MM.1S (cell line): Measurements from ENCODE around the gene SDHAF4.

Experiments used
- CTCF ChIP-seq: fragments of 300-600 bp; sonication (generic); IDR thresholded peaks from 2 replicates; pipeline ENCODE4 v1.5.1; 2016; ENCODE audit warnings: antibody characterized with exemption, low read length, mixed read lengths
- EZH2 ChIP-seq: fragments of 300-600 bp; sonication (generic); optimal IDR thresholded peaks from 2 replicates; pipeline ENCODE3; 2017; ENCODE audit warnings: low read depth, mild to moderate bottlenecking, antibody characterized with exemption, low read length, mixed read lengths

GRCh38 chr6:70592391-70593117, 25.8 kb downstream of the SDHAF4 start:
- TF ChIP-seq CTCF (no peak), EZH2 (no peak)
